Stomach (tissue), 9 donors: ENCODE results near the gene SORCS3. TPM values are rescaled to one million over a fixed set of nuclear protein-coding genes. Genes with fewer than 3 reads are reported as not detected.

Experiments
- DNase-seq, 2 donors: peaks; one replicate each; pipeline versions ENCODE4 v3.0.0 to v3.0.0-alpha.2; 2013 to 2019
- H3K27ac ChIP-seq, 5 donors: fragments of 200-600 bp in 4 of 5; sonication (generic) in 4 of 5; one replicate each; pipeline ENCODE4 v1.5.1; 2013 to 2019; ENCODE audit warnings: mild to moderate bottlenecking in 1 of 5, moderate library complexity in 1 of 5
- H3K27me3 ChIP-seq, 3 donors: fragments of 200-600 bp; sonication (generic); one replicate each; pipeline ENCODE4 v1.5.1; 2017 to 2019; ENCODE audit warnings: mixed run types in 1 of 3
- H3K36me3 ChIP-seq, 4 donors: fragments of 200-600 bp; sonication (generic); 1 replicate in 3 of 4; 2 replicates in 1 of 4; pipeline ENCODE4 v1.5.1; 2016 to 2019
- H3K4me1 ChIP-seq, 4 donors: fragments of 200-600 bp; sonication (generic); one replicate each; pipeline ENCODE4 v1.5.1; 2016 to 2019
- H3K4me3 ChIP-seq, 4 donors: fragments of 200-600 bp; sonication (generic) in 3 of 4; one replicate each; pipeline ENCODE4 v1.5.1; 2016 to 2019; ENCODE audit warnings: mild to moderate bottlenecking in 1 of 4
- H3K9me3 ChIP-seq, 4 donors: fragments of 200-600 bp; sonication (generic); one replicate each; pipeline ENCODE4 v1.5.1; 2016 to 2019
- CTCF ChIP-seq, 7 experiments: fragments of 450-650 bp in 4 of 7; fragments of 200-600 bp in 3 of 7; sonication (generic) in 3 of 7; IDR thresholded peaks; one replicate each; pipeline ENCODE4 v1.5.1; 2016 to 2019; ENCODE audit warnings: antibody characterized with exemption in 7 of 7, control low read depth in 2 of 7, mild to moderate bottlenecking in 1 of 7
- EP300 ChIP-seq: sonication (generic); formaldehyde crosslinking; IDR thresholded peaks from one replicate; pipeline ENCODE4 v1.6.1; 2017; ENCODE audit warnings: antibody characterized with exemption
- POLR2A ChIP-seq, 4 donors: fragments of 450-650 bp; IDR thresholded peaks; one replicate each; pipeline ENCODE4 v1.6.1; 2016; ENCODE audit warnings: antibody characterized with exemption in 4 of 4, control low read depth in 2 of 4, mild to moderate bottlenecking in 1 of 4, moderate library complexity in 1 of 4
- POLR2AphosphoS5 ChIP-seq, 3 donors: sonication (generic); formaldehyde crosslinking; IDR thresholded peaks; one replicate each; pipeline ENCODE4 v1.6.1; 2016; ENCODE audit warnings: antibody characterized with exemption in 3 of 3
- WGBS, 5 donors: extraction: QIAGEN DNeasy Blood & Tissue Kit in 3 of 5; methylation state at CpG; one replicate each; pipeline versions ENCODE4 v1.1.5 to v1.1.7; 2013 to 2018; 5-methylcytosine and 5-hydroxymethylcytosine counted together
- intact Hi-C: fragments of 100-400 bp; cut with DNase I; formaldehyde crosslinking; loops from one replicate; pipeline ENCODE4 v1.15.1; 2023; ENCODE audit warnings: low total_unique reads
- polyA plus RNA-seq, 3 donors: library from polyadenylated mRNA; stranded (reverse); fragments of 200-250 nt; gene quantifications; one replicate each; pipeline ENCODE4 v1.2.3, GENCODE V29; 2013
- total RNA-seq, 5 donors: library from RNA; depleted of rRNA; stranded (reverse); fragments of >200 nt; gene quantifications; one replicate each; pipeline versions ENCODE4 v1.1.0 to v1.2.3, GENCODE V29; 2014 to 2016
- donor health status: healthy with polysubstance abuse.
- donor health status: Bipolar disorder and iron deficiency.
- donor health status: healthy.

SORCS3 gene
- total and polyA plus RNA-seq, 8 donors: 0.06 to 2.6 (median 0.20) TPM; not detected in 4

- H3K36me3 ChIP-seq: no peaks in the 10 kb centered on the region
- no peak for TF ChIP-seq CTCF (IDR thresholded peaks at IDR 0.05)
- no peak for TF ChIP-seq POLR2AphosphoS5 (IDR thresholded peaks at IDR 0.05)
- TF ChIP-seq POLR2A (IDR thresholded peaks at IDR 0.05): no peak
- no peak for TF ChIP-seq EP300
- 18 to 66% (median 41%) methylated on average over 2 of the region's 2 CpGs for WGBS, 5 donors
- H3K27ac ChIP-seq: no peak overlapping the region
- intact Hi-C loops: no loop called here
- no peaks in the 10 kb centered on the region for H3K27me3 ChIP-seq
- H3K4me3 ChIP-seq: no peak overlapping the region
- no peak for DNase-seq
- no peaks in the 10 kb centered on the region for H3K9me3 ChIP-seq
- H3K4me1 ChIP-seq: no peaks in the 10 kb centered on the region
Observed at GRCh38 chr10:104935656-104936055, 294.6 kb downstream of the SORCS3 start.

- no peak for TF ChIP-seq POLR2A (IDR thresholded peaks at IDR 0.05)
- TF ChIP-seq POLR2AphosphoS5 (IDR thresholded peaks at IDR 0.05): no peak
- no peak for TF ChIP-seq EP300
- no peak for TF ChIP-seq CTCF (IDR thresholded peaks at IDR 0.05)
- no peak for DNase-seq
- intact Hi-C loops: no loop called here
- H3K4me3 ChIP-seq: no peak overlapping the region
- H3K27ac ChIP-seq: no peak overlapping the region
- H3K9me3 ChIP-seq: no peaks in the 10 kb centered on the region
- 31 to 60% (median 52%) methylated on average over 2 of the region's 2 CpGs for WGBS, 5 donors
- no peaks in the 10 kb centered on the region for H3K36me3 ChIP-seq
- no peaks in the 10 kb centered on the region for H3K4me1 ChIP-seq
- H3K27me3 ChIP-seq: no peaks in the 10 kb centered on the region
Observed at GRCh38 chr10:104937567-104937966, 296.5 kb downstream of the SORCS3 start.

- Histone ChIP-seq H3K27me3 (no peaks in the 10 kb centered on the region), H3K36me3 (no peaks in the 10 kb centered on the region), H3K4me1 (no peaks in the 10 kb centered on the region), H3K9me3 (no peaks in the 10 kb centered on the region), H3K27ac (no peak overlapping the region), H3K4me3 (no peak overlapping the region)
- TF ChIP-seq POLR2AphosphoS5 (IDR thresholded peaks at IDR 0.05) (no peak), POLR2A (IDR thresholded peaks at IDR 0.05) (no peak), EP300 (no peak), CTCF (IDR thresholded peaks at IDR 0.05) (no peak)
- no peak for DNase-seq
- intact Hi-C loops: no loop called here
- 76 to 88% (median 80%) methylated on average over 4 of the region's 4 CpGs for WGBS, 5 donors
Observed at GRCh38 chr10:104938031-104938430, 296.9 kb downstream of the SORCS3 start.

GRCh38 chr10:104941662-104942061, 300.6 kb downstream of the SORCS3 start:
- H3K9me3 ChIP-seq: no peaks in the 10 kb centered on the region
- H3K36me3 ChIP-seq: no peaks in the 10 kb centered on the region
- H3K27ac ChIP-seq: no peak overlapping the region
- H3K4me1 ChIP-seq: no peaks in the 10 kb centered on the region
- no peak for DNase-seq
- no peaks in the 10 kb centered on the region for H3K27me3 ChIP-seq
- H3K4me3 ChIP-seq: no peak overlapping the region
- intact Hi-C loops: no loop called here
- no peak for TF ChIP-seq POLR2A (IDR thresholded peaks at IDR 0.05)
- TF ChIP-seq EP300: no peak
- TF ChIP-seq POLR2AphosphoS5 (IDR thresholded peaks at IDR 0.05): no peak
- no peak for TF ChIP-seq CTCF (IDR thresholded peaks at IDR 0.05)
